Measurements from ENCODE around the gene TRIM29. TPM values are rescaled to one million over a fixed set of nuclear protein-coding genes. Genes with fewer than 3 reads are reported as not detected.

The TRIM29 gene
- total RNA-seq, 1 experiment from 2014 or later: 4.3 TPM

DNA sequence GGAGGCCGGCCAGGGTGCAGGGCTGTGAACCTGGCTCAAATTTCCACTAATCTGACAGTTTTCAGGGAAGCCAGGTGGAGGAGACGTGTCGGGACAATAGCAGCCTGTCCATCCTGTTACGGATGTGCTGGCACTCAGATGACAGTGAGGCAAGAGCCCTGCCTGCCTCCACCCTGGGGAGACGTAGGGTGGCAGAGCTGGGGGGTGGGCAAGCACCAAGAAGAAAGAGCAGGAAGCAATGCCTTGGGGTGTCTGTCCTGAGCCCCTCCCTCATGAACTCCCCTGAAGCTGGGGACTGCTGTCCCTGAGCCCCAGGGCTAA is 10.0 kb upstream of the TRIM29 start:
- Mint-ChIP-seq H3K4me1 (ENCODE audit: low read depth, unreplicated experiment) (no peaks in the 10 kb centered on the region), H3K27ac (ENCODE audit: unreplicated experiment) (no peak overlapping the region), H3K4me3 (ENCODE audit: unreplicated experiment) (no peak overlapping the region), H3K36me3 (ENCODE audit: insufficient read depth, unreplicated experiment) (no peaks in the 10 kb centered on the region), H3K27me3 (ENCODE audit: insufficient read depth, unreplicated experiment) (peaks cover 25% of the 10 kb centered on the region), H3K9me3 (ENCODE audit: unreplicated experiment) (no peaks in the 10 kb centered on the region)
- peaks cover 1% of the 10 kb centered on the region; the same call in 1 of the 2 replicates for H3K27me3 ChIP-seq (replicated peaks; ENCODE audit: control insufficient read depth, insufficient read depth, low read length)
- no peak for DNase-seq
- TF ChIP-seq, protein P1, sequence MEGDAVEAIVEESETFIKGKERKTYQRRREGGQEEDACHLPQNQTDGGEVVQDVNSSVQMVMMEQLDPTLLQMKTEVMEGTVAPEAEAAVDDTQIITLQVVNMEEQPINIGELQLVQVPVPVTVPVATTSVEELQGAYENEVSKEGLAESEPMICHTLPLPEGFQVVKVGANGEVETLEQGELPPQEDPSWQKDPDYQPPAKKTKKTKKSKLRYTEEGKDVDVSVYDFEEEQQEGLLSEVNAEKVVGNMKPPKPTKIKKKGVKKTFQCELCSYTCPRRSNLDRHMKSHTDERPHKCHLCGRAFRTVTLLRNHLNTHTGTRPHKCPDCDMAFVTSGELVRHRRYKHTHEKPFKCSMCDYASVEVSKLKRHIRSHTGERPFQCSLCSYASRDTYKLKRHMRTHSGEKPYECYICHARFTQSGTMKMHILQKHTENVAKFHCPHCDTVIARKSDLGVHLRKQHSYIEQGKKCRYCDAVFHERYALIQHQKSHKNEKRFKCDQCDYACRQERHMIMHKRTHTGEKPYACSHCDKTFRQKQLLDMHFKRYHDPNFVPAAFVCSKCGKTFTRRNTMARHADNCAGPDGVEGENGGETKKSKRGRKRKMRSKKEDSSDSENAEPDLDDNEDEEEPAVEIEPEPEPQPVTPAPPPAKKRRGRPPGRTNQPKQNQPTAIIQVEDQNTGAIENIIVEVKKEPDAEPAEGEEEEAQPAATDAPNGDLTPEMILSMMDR (IDR thresholded peaks at IDR 0.05; ENCODE audit: insufficient read depth in 1 of 2, low read depth in 1 of 2, low read length in 1 of 2, severe bottlenecking in 1 of 2, unreplicated experiment in 1 of 2): no peak
- no peak overlapping the region for H3K4me3 ChIP-seq (ENCODE audit: low read depth, low read length)
- H3K36me3 ChIP-seq (ENCODE audit: control insufficient read depth, insufficient read depth, low read length): no peaks in the 10 kb centered on the region
- ChIA-PET CTCF (no interaction called here), POLR2A (no interaction called here)
- H3K4me1 ChIP-seq: no peaks in the 10 kb centered on the region
- BruUV-seq (replicated peaks): no TSS peak
- 0 out of 2 replicates have a peak, but pooled peaks cover 6% of the 10 kb centered on the region for H3K9me3 ChIP-seq
- intact Hi-C loops (cut with micrococcal nuclease; ENCODE audit: unreplicated experiment): no loop called here

DNA sequence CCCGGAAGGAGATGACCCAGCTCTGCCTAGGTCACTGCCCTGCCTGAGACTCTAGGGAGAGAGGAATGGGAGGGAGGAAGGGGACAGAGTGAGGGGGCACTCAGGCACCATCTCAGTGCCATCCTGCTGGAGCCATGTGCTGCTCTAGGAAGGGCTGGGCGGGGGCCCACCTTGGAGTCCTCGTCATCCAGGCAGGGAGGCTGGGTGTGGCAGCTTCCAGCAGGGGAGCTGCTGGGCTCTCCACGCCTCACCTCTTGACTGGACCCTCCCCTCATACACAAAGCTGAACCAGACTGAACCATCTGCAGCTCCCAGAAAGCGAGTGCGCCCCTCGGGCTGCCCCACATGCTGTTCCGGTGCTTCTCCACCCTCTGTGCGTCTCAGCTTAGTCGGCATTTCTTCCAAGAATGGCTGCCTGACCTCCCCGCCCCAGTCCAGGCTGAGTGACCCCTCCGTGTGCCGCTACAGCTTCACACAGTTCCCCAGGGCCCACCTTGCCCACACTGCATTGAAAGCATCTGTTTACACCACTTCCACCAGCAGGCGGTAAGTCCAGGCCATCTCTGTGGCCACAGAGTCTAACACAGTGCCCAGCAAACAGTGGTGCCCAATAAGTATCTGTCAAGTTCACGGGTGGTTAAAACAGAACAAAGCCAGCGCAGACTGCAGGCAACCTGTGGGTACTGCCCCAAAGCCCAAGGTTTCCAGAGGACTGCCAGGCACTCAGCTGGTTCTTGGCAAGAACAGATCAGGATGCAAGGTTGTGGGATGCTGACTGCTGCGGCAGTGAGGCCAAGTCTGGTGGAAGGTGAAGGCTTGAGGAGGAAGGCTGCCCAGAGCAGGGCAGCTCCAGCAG is 9.4 kb upstream of the TRIM29 start:
- H3K27ac Mint-ChIP-seq (ENCODE audit: unreplicated experiment): no peak overlapping the region
- CTCF ChIA-PET: interaction anchor here (1.6 kb wide), 1 partner anchor 21 kb away, joined by 7 read pairs; no protein-coding TSS in a partner anchor
- DNase-seq: no peak
- 0 out of 2 replicates have a peak, but pooled peaks cover 6% of the 10 kb centered on the region for H3K9me3 ChIP-seq
- H3K36me3 Mint-ChIP-seq (ENCODE audit: insufficient read depth, unreplicated experiment): no peaks in the 10 kb centered on the region
- no peaks in the 10 kb centered on the region for H3K4me1 ChIP-seq
- no peaks in the 10 kb centered on the region for H3K36me3 ChIP-seq (ENCODE audit: control insufficient read depth, insufficient read depth, low read length)
- H3K4me1 Mint-ChIP-seq (ENCODE audit: low read depth, unreplicated experiment): no peaks in the 10 kb centered on the region
- no peak overlapping the region for H3K4me3 Mint-ChIP-seq (ENCODE audit: unreplicated experiment)
- peaks cover 1% of the 10 kb centered on the region; the same call in 1 of the 2 replicates for H3K27me3 ChIP-seq (replicated peaks; ENCODE audit: control insufficient read depth, insufficient read depth, low read length)
- POLR2A ChIA-PET: no interaction called here
- TF ChIP-seq, protein P1 (IDR thresholded peaks at IDR 0.05; ENCODE audit: insufficient read depth in 1 of 2, low read depth in 1 of 2, low read length in 1 of 2, severe bottlenecking in 1 of 2, unreplicated experiment in 1 of 2): no peak
- peaks cover 25% of the 10 kb centered on the region for H3K27me3 Mint-ChIP-seq (ENCODE audit: insufficient read depth, unreplicated experiment)
- intact Hi-C loops (cut with micrococcal nuclease; ENCODE audit: unreplicated experiment): no loop called here
- H3K9me3 Mint-ChIP-seq (ENCODE audit: unreplicated experiment): no peaks in the 10 kb centered on the region
- H3K4me3 ChIP-seq (ENCODE audit: low read depth, low read length): no peak overlapping the region
- no TSS peak for BruUV-seq (replicated peaks)

DNA sequence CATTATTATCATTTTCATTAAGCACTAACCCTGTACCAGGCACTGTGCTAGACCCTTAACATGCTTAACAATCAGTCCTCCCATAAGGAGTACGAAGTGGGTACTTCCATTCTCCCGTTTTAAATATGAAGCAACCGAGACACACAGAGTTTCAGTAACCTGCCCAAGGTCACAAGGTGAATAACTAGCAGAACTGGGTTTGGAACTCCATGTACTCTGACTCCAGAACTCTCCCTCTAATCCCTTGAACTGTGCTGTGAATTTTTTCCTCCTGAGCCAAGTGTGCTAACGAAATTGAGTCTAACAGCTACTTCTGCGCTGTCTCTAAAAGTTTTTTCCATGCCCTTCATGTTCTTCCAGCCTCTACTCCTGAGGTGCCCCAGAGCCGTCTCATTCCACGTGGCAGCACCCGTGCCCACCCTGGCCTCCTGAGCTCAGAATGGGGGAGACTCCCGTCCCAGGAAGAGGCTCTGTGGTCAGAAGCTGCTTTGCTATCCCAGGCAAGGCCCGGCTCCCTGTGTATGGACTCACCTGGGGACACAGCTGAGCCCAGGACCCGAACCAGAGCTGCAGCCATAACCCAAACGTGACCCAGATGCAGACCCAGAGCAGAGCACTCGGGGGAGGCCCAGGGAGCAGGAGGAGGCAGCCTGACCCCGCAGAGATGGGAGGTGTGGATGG is 8.6 kb upstream of the TRIM29 start:
- BruUV-seq (replicated peaks): no TSS peak
- no peak overlapping the region for H3K27ac Mint-ChIP-seq (ENCODE audit: unreplicated experiment)
- Histone ChIP-seq H3K9me3 (0 out of 2 replicates have a peak, but pooled peaks cover 6% of the 10 kb centered on the region), H3K4me3 (ENCODE audit: low read depth, low read length) (no peak overlapping the region), H3K4me1 (no peaks in the 10 kb centered on the region), H3K27me3 (replicated peaks; ENCODE audit: control insufficient read depth, insufficient read depth, low read length) (peaks cover 1% of the 10 kb centered on the region; the same call in 1 of the 2 replicates), H3K36me3 (ENCODE audit: control insufficient read depth, insufficient read depth, low read length) (no peaks in the 10 kb centered on the region)
- CTCF ChIA-PET: interaction anchor here (1.6 kb wide), 1 partner anchor 22 kb away, joined by 7 read pairs; no protein-coding TSS in a partner anchor
- H3K36me3 Mint-ChIP-seq (ENCODE audit: insufficient read depth, unreplicated experiment): no peaks in the 10 kb centered on the region
- peaks cover 24% of the 10 kb centered on the region for H3K27me3 Mint-ChIP-seq (ENCODE audit: insufficient read depth, unreplicated experiment)
- no peak overlapping the region for H3K4me3 Mint-ChIP-seq (ENCODE audit: unreplicated experiment)
- intact Hi-C loops (cut with micrococcal nuclease; ENCODE audit: unreplicated experiment): no loop called here
- H3K4me1 Mint-ChIP-seq (ENCODE audit: low read depth, unreplicated experiment): no peaks in the 10 kb centered on the region
- no peaks in the 10 kb centered on the region for H3K9me3 Mint-ChIP-seq (ENCODE audit: unreplicated experiment)
- POLR2A ChIA-PET: interaction anchor here (0.6 kb wide), 1 partner anchor 90 kb away, joined by 3 read pairs; no protein-coding TSS in a partner anchor
- DNase-seq: no peak
- TF ChIP-seq, protein P1 (IDR thresholded peaks at IDR 0.05; ENCODE audit: insufficient read depth in 1 of 2, low read depth in 1 of 2, low read length in 1 of 2, severe bottlenecking in 1 of 2, unreplicated experiment in 1 of 2): no peak

Measured in Caco-2 (cell line).